ENCODE data around the gene LRRC56. TPM values are rescaled to one million over a fixed set of nuclear protein-coding genes. Genes with fewer than 3 reads are reported as not detected.

LRRC56 gene
- total and polyA plus RNA-seq, 2 of the 13 experiments (the other 11 are each of a cell fraction or from before 2014, with no cell fraction given) = 0.11 to 0.29 TPM

DNA sequence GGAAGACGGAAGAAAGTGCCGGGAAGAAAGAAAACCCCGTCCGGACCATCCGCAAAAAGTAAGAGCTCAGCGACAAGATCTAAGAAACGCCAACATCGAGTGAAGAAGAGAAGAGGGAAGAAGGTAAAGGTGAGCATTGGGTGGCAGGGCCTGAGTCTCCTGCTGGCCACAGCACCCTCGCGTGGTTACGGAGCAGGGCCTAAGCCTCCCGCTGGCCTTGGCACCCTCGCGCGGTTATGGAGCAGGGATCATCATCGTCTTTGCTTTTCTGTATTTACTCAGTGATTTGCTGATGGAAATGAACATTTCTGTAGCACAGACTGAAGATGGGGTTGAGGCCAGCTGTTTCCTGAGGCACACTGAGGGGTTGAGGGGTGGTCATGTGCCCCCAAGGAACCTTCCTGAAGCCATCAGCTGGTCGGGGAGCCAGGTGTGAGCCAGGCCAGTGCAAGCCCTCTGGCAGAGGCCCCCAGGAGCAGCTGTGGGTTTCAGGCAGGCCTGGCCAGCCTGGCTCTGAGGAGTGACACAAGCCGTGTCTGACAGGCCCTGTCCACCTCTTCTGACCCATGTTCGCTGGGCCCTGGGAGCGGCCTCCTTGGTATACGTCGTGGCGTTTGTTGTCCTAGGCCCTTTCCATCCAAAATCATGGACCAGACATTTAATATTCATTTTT, 64.4 kb downstream of the LRRC56 start (continued):
- TF ChIP-seq, protein P1, sequence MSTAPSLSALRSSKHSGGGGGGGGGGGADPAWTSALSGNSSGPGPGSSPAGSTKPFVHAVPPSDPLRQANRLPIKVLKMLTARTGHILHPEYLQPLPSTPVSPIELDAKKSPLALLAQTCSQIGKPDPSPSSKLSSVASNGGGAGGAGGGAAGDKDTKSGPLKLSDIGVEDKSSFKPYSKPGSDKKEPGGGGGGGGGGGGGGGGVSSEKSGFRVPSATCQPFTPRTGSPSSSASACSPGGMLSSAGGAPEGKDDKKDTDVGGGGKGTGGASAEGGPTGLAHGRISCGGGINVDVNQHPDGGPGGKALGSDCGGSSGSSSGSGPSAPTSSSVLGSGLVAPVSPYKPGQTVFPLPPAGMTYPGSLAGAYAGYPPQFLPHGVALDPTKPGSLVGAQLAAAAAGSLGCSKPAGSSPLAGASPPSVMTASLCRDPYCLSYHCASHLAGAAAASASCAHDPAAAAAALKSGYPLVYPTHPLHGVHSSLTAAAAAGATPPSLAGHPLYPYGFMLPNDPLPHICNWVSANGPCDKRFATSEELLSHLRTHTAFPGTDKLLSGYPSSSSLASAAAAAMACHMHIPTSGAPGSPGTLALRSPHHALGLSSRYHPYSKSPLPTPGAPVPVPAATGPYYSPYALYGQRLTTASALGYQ (CRISPR knock-in tag; IDR thresholded peaks at IDR 0.05) = no peak

- no TSS peak for BruUV-seq (replicated peaks)
- TF ChIP-seq NRL (CRISPR knock-in tag; IDR thresholded peaks at IDR 0.05; ENCODE audit: borderline replicate concordance) = 0 out of 2 replicates have a peak, but pooled peaks have one; percentile 50
- TF ChIP-seq SIN3B (IDR thresholded peaks at IDR 0.05; ENCODE audit: low read length) = no peak
- TF ChIP-seq MBD4 (IDR thresholded peaks at IDR 0.05; ENCODE audit: borderline replicate concordance, low read length) = no peak
- no peak for TF ChIP-seq ZFY (CRISPR knock-in tag; IDR thresholded peaks at IDR 0.05)
- no peak for TF ChIP-seq NR2F2 (IDR thresholded peaks at IDR 0.05; ENCODE audit: borderline replicate concordance, low read depth)
- 0 out of 2 replicates have a peak, but pooled peaks have one; percentile 39 for TF ChIP-seq ZNF891 (CRISPR knock-in tag; IDR thresholded peaks at IDR 0.05)
- H3K4me1 ChIP-seq (ENCODE audit: insufficient read depth, low read length) = no peaks in the 10 kb centered on the region
- no peak for DNase-seq (ENCODE audit: low spot score)
- no peak overlapping the region for H3K27ac ChIP-seq (ENCODE audit: extremely low read length, insufficient read depth, low read length)
- ChIA-PET CTCF (ENCODE audit: low intra/inter-chr PET ratio, low total read pairs) (no interaction called here), POLR2A (no interaction called here)
- ATAC-seq = no peak
- 94% methylated on average over 13 of the region's 13 CpGs for WGBS (ENCODE audit: low lambda C conversion rate)
- H3K9me3 ChIP-seq (ENCODE audit: low read length) = no peaks in the 10 kb centered on the region
- FAIRE-seq = no peak
- H3K36me3 ChIP-seq (replicated peaks in 1 of 2; ENCODE audit: control insufficient read depth in 1 of 2, insufficient read depth in 2 of 2, low read length in 2 of 2) = peaks cover 45 to 85% of the 10 kb centered on the region in 2 experiments
- H3K4me2 ChIP-seq (ENCODE audit: low read depth, low read length) = no peak overlapping the region
- no peak overlapping the region for H3K9ac ChIP-seq (ENCODE audit: insufficient read depth, low read depth, low read length)
- H3K4me3 ChIP-seq (replicated peaks in 1 of 3; ENCODE audit: insufficient read depth in 1 of 3, low read depth in 2 of 3, low read length in 3 of 3) = no peak overlapping the region
- intact Hi-C loops (cut with micrococcal nuclease; ENCODE audit: unreplicated experiment) = no loop called here
- in situ Hi-C loops (cut with HindIII; ENCODE audit: extremely low pct_ligation_motif_present, low pct_unique_long_range_greater_than_20kb) = no loop called here
- H3K79me2 ChIP-seq (ENCODE audit: insufficient read depth, low read length) = no peaks in the 10 kb centered on the region
- 0 out of 2 replicates have a peak, but pooled peaks cover 4% of the 10 kb centered on the region for H4K20me1 ChIP-seq (ENCODE audit: insufficient read depth, low read length)
- H3K27me3 ChIP-seq (ENCODE audit: control insufficient read depth in 1 of 2, insufficient read depth in 2 of 2, low read length in 2 of 2) = no peaks in the 10 kb centered on the region
- H2AFZ ChIP-seq (ENCODE audit: low read length) = no peak overlapping the region
Observed at GRCh38 chr11:603154-603553, 65.8 kb downstream of the LRRC56 start.

MicroRNA genes within 50 kb of the gene (microRNA counts, 767-probe panel; counts per million panel counts)
- microRNA hsa-miR-210 = not detected

Small RNA genes lying within 50 kb of the gene (microRNA-seq; reads per million reads assigned to microRNA genes)
- 162 reads per million, percentile 78 among the genes with 10 or more reads in this experiment for gene MIR210

Small RNA genes lying within 50 kb of the gene (small RNA-seq; reads per million reads assigned to genes)
- gene MIR210 (ENCODE audit: insufficient read depth in 2 of 3, insufficient read length in 3 of 3, low read depth in 2 of 3, low replicate concordance in 1 of 3) = 20.8 to 2,495 (median 1,175) reads per million in 3 experiments

Other genes starting within 250 kb of the LRRC56 start
- gene PGGHG, start 248.4 kb upstream of the LRRC56 start, total RNA-seq (2016; rRNA removed; fragmentation: Illumina TruSeq; extraction: Trizol) = 1.5 and 5.9 TPM in 2 replicates
- gene PGGHG, start 248.4 kb upstream of the LRRC56 start, polyA plus RNA-seq (2011; rRNA removed) = 14.8 and 17.4 TPM in 2 replicates
- gene IFITM5, start 238.0 kb upstream of the LRRC56 start, total RNA-seq (2016; rRNA removed; fragmentation: Illumina TruSeq; extraction: Trizol) = not detected in 2 replicates
- not detected in 2 replicates for gene IFITM5, start 238.0 kb upstream of the LRRC56 start, polyA plus RNA-seq (2011; rRNA removed)
- 10.4 and 13.8 TPM in 2 replicates for gene IFITM2, start 229.7 kb upstream of the LRRC56 start, total RNA-seq (2016; rRNA removed; fragmentation: Illumina TruSeq; extraction: Trizol)
- 267 and 289 TPM in 2 replicates for gene IFITM2, start 229.7 kb upstream of the LRRC56 start, polyA plus RNA-seq (2011; rRNA removed)
- gene IFITM1, start 223.5 kb upstream of the LRRC56 start, total RNA-seq (2016; rRNA removed; fragmentation: Illumina TruSeq; extraction: Trizol) = 0.38 TPM in 1 of 2 replicates, not detected in the other
- gene IFITM1, start 223.5 kb upstream of the LRRC56 start, polyA plus RNA-seq (2011; rRNA removed) = 11.1 and 18.7 TPM in 2 replicates
- 30.0 and 52.6 TPM in 2 replicates for gene IFITM3, start 216.7 kb upstream of the LRRC56 start, total RNA-seq (2016; rRNA removed; fragmentation: Illumina TruSeq; extraction: Trizol)
- 163 and 182 TPM in 2 replicates for gene IFITM3, start 216.7 kb upstream of the LRRC56 start, polyA plus RNA-seq (2011; rRNA removed)
- gene B4GALNT4, start 168.0 kb upstream of the LRRC56 start, total RNA-seq (2016; rRNA removed; fragmentation: Illumina TruSeq; extraction: Trizol) = 24.8 and 50.1 TPM in 2 replicates
- 30.5 and 34.4 TPM in 2 replicates for gene B4GALNT4, start 168.0 kb upstream of the LRRC56 start, polyA plus RNA-seq (2011; rRNA removed)
- gene PKP3, start 143.3 kb upstream of the LRRC56 start, total RNA-seq (2016; rRNA removed; fragmentation: Illumina TruSeq; extraction: Trizol) = 21.1 and 28.7 TPM in 2 replicates
- 18.0 and 25.1 TPM in 2 replicates for gene PKP3, start 143.3 kb upstream of the LRRC56 start, polyA plus RNA-seq (2011; rRNA removed)
- gene SIGIRR, start 122.5 kb upstream of the LRRC56 start, total RNA-seq (2016; rRNA removed; fragmentation: Illumina TruSeq; extraction: Trizol) = 0.80 and 2.1 TPM in 2 replicates
- 1.2 and 2.1 TPM in 2 replicates for gene SIGIRR, start 122.5 kb upstream of the LRRC56 start, polyA plus RNA-seq (2011; rRNA removed)
- 1.5 and 8.9 TPM in 2 replicates for gene ANO9, start 95.5 kb upstream of the LRRC56 start, total RNA-seq (2016; rRNA removed; fragmentation: Illumina TruSeq; extraction: Trizol)
- gene ANO9, start 95.5 kb upstream of the LRRC56 start, polyA plus RNA-seq (2011; rRNA removed) = 14.3 and 19.9 TPM in 2 replicates
- gene PTDSS2, start 87.2 kb upstream of the LRRC56 start, total RNA-seq (2016; rRNA removed; fragmentation: Illumina TruSeq; extraction: Trizol) = 11.3 and 21.7 TPM in 2 replicates
- gene PTDSS2, start 87.2 kb upstream of the LRRC56 start, polyA plus RNA-seq (2011; rRNA removed) = 26.4 and 37.6 TPM in 2 replicates
- 74.1 and 81.3 TPM in 2 replicates for gene RNH1, start 30.3 kb upstream of the LRRC56 start, total RNA-seq (2016; rRNA removed; fragmentation: Illumina TruSeq; extraction: Trizol)
- gene RNH1, start 30.3 kb upstream of the LRRC56 start, polyA plus RNA-seq (2011; rRNA removed) = 36.0 and 51.4 TPM in 2 replicates
- gene HRAS, start 2.0 kb upstream of the LRRC56 start, total RNA-seq (2016; rRNA removed; fragmentation: Illumina TruSeq; extraction: Trizol) = 47.5 and 50.0 TPM in 2 replicates
- gene HRAS, start 2.0 kb upstream of the LRRC56 start, polyA plus RNA-seq (2011; rRNA removed) = 32.9 TPM in 2 replicates
- 0.25 and 1.1 TPM in 2 replicates for gene LMNTD2, start 23.2 kb downstream of the LRRC56 start, total RNA-seq (2016; rRNA removed; fragmentation: Illumina TruSeq; extraction: Trizol)
- gene LMNTD2, start 23.2 kb downstream of the LRRC56 start, polyA plus RNA-seq (2011; rRNA removed) = 3.1 and 3.6 TPM in 2 replicates
- 13.1 and 20.2 TPM in 2 replicates for gene RASSF7, start 23.4 kb downstream of the LRRC56 start, total RNA-seq (2016; rRNA removed; fragmentation: Illumina TruSeq; extraction: Trizol)
- gene RASSF7, start 23.4 kb downstream of the LRRC56 start, polyA plus RNA-seq (2011; rRNA removed) = 28.6 and 36.4 TPM in 2 replicates
- gene PHRF1, start 38.9 kb downstream of the LRRC56 start, total RNA-seq (2016; rRNA removed; fragmentation: Illumina TruSeq; extraction: Trizol) = 13.7 and 16.7 TPM in 2 replicates
- gene PHRF1, start 38.9 kb downstream of the LRRC56 start, polyA plus RNA-seq (2011; rRNA removed) = 8.2 and 11.2 TPM in 2 replicates
- gene IRF7, start 78.4 kb downstream of the LRRC56 start, total RNA-seq (2016; rRNA removed; fragmentation: Illumina TruSeq; extraction: Trizol) = not detected in 2 replicates
- 0.04 TPM in 1 of 2 replicates, not detected in the other for gene IRF7, start 78.4 kb downstream of the LRRC56 start, polyA plus RNA-seq (2011; rRNA removed)
- 0.21 and 0.46 TPM in 2 replicates for gene CDHR5, start 87.4 kb downstream of the LRRC56 start, total RNA-seq (2016; rRNA removed; fragmentation: Illumina TruSeq; extraction: Trizol)
- 0.68 and 0.71 TPM in 2 replicates for gene CDHR5, start 87.4 kb downstream of the LRRC56 start, polyA plus RNA-seq (2011; rRNA removed)
- not detected in 2 replicates for gene SCT, start 89.7 kb downstream of the LRRC56 start, total RNA-seq (2016; rRNA removed; fragmentation: Illumina TruSeq; extraction: Trizol)
- not detected in 2 replicates for gene SCT, start 89.7 kb downstream of the LRRC56 start, polyA plus RNA-seq (2011; rRNA removed)
- 0.13 TPM in 1 of 2 replicates, not detected in the other for gene DRD4, start 99.7 kb downstream of the LRRC56 start, total RNA-seq (2016; rRNA removed; fragmentation: Illumina TruSeq; extraction: Trizol)
- gene DRD4, start 99.7 kb downstream of the LRRC56 start, polyA plus RNA-seq (2011; rRNA removed) = 0.09 TPM in 2 replicates
- 18.2 and 29.6 TPM in 2 replicates for gene DEAF1, start 157.7 kb downstream of the LRRC56 start, total RNA-seq (2016; rRNA removed; fragmentation: Illumina TruSeq; extraction: Trizol)
- 22.3 and 31.6 TPM in 2 replicates for gene DEAF1, start 157.7 kb downstream of the LRRC56 start, polyA plus RNA-seq (2011; rRNA removed)
- 2.7 and 5.6 TPM in 2 replicates for gene TMEM80, start 158.3 kb downstream of the LRRC56 start, total RNA-seq (2016; rRNA removed; fragmentation: Illumina TruSeq; extraction: Trizol)
- 17.1 and 20.9 TPM in 2 replicates for gene TMEM80, start 158.3 kb downstream of the LRRC56 start, polyA plus RNA-seq (2011; rRNA removed)
- gene EPS8L2, start 168.7 kb downstream of the LRRC56 start, total RNA-seq (2016; rRNA removed; fragmentation: Illumina TruSeq; extraction: Trizol) = 55.6 and 89.3 TPM in 2 replicates
- 416 and 597 TPM in 2 replicates for gene EPS8L2, start 168.7 kb downstream of the LRRC56 start, polyA plus RNA-seq (2011; rRNA removed)
- 240 and 336 TPM in 2 replicates for gene TALDO1, start 209.9 kb downstream of the LRRC56 start, total RNA-seq (2016; rRNA removed; fragmentation: Illumina TruSeq; extraction: Trizol)
- 88.1 and 107 TPM in 2 replicates for gene TALDO1, start 209.9 kb downstream of the LRRC56 start, polyA plus RNA-seq (2011; rRNA removed)
- gene GATD1, start 240.0 kb downstream of the LRRC56 start, total RNA-seq (2016; rRNA removed; fragmentation: Illumina TruSeq; extraction: Trizol) = 35.8 and 60.5 TPM in 2 replicates
- 31.3 and 40.0 TPM in 2 replicates for gene GATD1, start 240.0 kb downstream of the LRRC56 start, polyA plus RNA-seq (2011; rRNA removed)